AG10803 (cell line): ENCODE data around the gene POLR2F.

Experiments
- DNase-seq: peaks from one replicate; pipeline ENCODE4 v3.0.0; 2010; ENCODE audit warnings: low read depth
- H3K4me3 ChIP-seq: 2 replicates; pipeline ENCODE4 v1.5.1; 2011; ENCODE audit warnings: mild to moderate bottlenecking, low read length, control low read depth
- CTCF ChIP-seq: conservative IDR thresholded peaks from 2 replicates; pipeline ENCODE4 v1.5.1; 2011; ENCODE audit warnings: mild to moderate bottlenecking, low read length, control low read depth, inconsistent platforms

POLR2F gene

DNA sequence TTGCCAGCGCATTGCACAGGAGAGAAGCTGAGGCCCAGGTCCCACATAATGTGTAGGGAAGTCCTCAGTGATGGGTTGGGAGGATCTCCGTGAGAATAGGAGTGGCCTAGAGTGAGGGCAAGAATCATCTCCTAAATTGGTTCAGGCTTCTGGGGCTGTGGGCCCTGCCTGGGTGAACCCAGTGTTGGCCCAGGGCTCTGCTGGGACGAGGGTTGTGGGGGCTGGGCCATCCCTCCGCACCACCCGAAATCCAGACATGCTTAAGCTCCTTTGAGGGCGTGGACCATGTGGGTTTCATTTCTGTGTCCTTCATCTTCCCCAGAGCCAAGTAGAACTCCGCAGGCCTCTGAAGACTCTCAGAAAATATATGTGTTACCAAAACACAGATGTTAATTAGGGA lies 43.7 kb upstream of the POLR2F start:
- TF ChIP-seq CTCF, result no peak
- DNase-seq, result peak; percentile 84
- H3K4me3 ChIP-seq, result peak overlapping the region; percentile 20

GRCh38 chr22:37910890-37911672 lies 42.4 kb upstream of the POLR2F start:
- no peak for DNase-seq
- no peak for TF ChIP-seq CTCF

DNA sequence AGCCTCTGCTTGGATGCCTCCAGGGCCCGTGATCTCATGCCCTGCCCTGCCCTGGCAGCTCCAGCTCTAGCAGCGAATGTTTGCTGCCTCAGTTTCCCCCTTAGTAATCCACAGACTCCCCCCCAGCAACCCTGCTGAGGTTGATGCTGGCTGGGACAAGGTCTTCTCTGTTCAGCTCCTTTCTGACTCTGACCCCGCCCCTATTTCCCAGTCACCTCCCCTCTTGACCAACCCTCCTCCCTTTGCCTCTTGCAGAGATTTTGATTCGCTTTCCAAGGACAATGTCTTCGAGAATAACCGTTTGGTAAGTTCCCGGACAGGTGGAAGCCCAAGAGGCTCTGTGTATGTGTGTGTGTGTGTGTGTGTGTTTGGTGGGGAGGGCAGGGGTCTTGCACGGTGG lies 41.8 kb upstream of the POLR2F start:
- DNase-seq, result no peak
- H3K4me3 ChIP-seq, result no peak overlapping the region
- no peak for TF ChIP-seq CTCF

More at GRCh38 chr22:37910890-37911672, 42.4 kb upstream of the POLR2F start:
- H3K4me3 ChIP-seq, result no peak overlapping the region

GRCh38 chr22:37912171-37912570 lies 41.3 kb upstream of the POLR2F start:
- H3K4me3 ChIP-seq, result no peak overlapping the region
- no peak for TF ChIP-seq CTCF
- DNase-seq, result no peak

DNA sequence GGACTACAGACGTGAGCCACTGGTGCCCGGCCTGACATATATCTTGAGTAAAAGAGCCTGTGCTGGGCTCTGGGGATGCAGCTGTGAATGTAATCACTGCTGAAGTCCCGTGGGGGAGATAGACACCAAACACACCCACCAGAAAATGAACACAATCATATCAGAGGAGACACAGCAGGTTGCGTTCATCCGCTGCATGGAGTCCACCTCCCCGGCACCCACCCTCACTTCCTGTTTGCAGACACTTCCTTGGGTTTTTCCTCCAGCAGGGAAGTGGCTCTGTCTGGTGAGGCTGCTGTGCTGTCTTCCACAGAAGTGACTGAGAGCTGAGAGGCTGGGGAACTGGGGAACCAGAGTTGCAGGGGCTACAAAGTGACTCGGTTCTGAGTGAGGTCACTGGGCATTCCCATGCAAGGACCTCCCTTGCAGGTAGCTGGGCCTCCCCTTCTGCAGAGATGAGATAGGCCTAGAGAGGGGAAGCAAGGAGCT lies 40.2 kb upstream of the POLR2F start:
- DNase-seq, result no peak
- H3K4me3 ChIP-seq, result no peak overlapping the region
- no peak for TF ChIP-seq CTCF

- TF ChIP-seq CTCF, result no peak
- no peak overlapping the region for H3K4me3 ChIP-seq
- no peak for DNase-seq
These were observed 37.2 kb upstream of the POLR2F start for GRCh38 chr22:37916311-37916710.

GRCh38 chr22:37917874-37918548 lies 35.5 kb upstream of the POLR2F start:
- no peak for TF ChIP-seq CTCF
- no peak overlapping the region for H3K4me3 ChIP-seq
- no peak for DNase-seq
